ENCODE data around the gene LHPP.

LHPP gene

GRCh38 chr10:124532106-124532641 is 70.6 kb downstream of the LHPP start:
- peak; percentile 2 for TF ChIP-seq CTCF (IDR thresholded peaks at IDR 0.05; ENCODE audit: insufficient read depth, missing control alignments)
- DNase-seq (ENCODE audit: insufficient read length, low spot score): no peak
- no peak for FAIRE-seq

DNA sequence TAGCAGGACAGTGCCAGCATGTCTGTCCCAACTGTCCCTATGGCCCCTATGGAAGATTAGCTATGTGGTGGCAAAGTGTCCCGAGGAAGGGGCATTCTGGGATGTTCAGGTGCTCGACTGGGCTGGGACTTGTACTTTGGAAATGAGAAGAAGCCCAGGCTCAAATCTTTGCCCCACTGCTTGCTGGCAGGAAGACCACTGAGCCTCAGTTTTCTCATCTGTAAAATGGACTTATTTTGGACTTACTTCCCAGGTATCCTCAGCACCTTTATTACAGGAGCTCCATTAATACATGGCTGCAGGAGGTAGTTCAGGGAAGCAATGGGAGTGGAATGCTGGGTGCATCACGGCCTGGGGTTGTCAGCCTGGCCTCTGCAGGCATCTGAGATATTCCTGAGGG is 71.2 kb downstream of the LHPP start:
- no peak for FAIRE-seq
- no peak for TF ChIP-seq CTCF (IDR thresholded peaks at IDR 0.05; ENCODE audit: insufficient read depth, missing control alignments)
- no peak for DNase-seq (ENCODE audit: insufficient read length, low spot score)

GRCh38 chr10:124533266-124533665 is 71.6 kb downstream of the LHPP start:
- FAIRE-seq (no peak), DNase-seq (ENCODE audit: insufficient read length, low spot score) (no peak)
- TF ChIP-seq CTCF (IDR thresholded peaks at IDR 0.05; ENCODE audit: insufficient read depth, missing control alignments): no peak

DNA sequence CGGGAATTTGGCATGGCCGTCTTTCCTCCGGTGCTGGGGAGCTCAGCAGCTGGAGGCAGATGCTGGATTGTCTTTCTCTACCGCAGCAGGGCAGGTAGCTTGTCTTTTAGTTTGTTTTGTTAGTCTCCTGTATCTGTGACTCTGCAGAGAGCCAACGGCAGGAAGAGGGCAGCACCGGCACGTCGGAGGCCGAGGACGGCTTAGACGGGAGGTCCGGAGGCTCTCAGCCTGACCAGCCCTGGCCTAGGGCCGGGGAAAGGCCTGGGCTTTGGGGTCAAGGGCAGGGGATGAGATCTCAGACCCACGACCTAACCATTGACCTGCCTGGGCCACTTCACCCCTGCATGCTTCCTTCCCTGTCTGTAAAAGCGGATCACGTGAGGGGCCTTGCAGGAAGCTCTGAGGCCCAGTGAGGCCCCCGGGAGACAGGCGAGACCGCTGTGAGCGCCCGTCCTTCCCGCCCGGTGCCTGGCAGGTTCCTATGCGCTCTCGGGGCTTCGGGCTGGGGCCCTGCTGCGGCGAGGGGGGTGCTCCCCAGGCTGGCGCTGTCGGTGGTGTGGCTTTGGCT is 72.7 kb downstream of the LHPP start:
- FAIRE-seq (no peak), DNase-seq (ENCODE audit: insufficient read length, low spot score) (no peak)
- no peak for TF ChIP-seq CTCF (IDR thresholded peaks at IDR 0.05; ENCODE audit: insufficient read depth, missing control alignments)

- DNase-seq (ENCODE audit: insufficient read length, low spot score): no peak
- TF ChIP-seq CTCF (IDR thresholded peaks at IDR 0.05; ENCODE audit: insufficient read depth, missing control alignments): no peak
- no peak for FAIRE-seq
Measured at GRCh38 chr10:124534826-124535601, 73.4 kb downstream of the LHPP start.

DNA sequence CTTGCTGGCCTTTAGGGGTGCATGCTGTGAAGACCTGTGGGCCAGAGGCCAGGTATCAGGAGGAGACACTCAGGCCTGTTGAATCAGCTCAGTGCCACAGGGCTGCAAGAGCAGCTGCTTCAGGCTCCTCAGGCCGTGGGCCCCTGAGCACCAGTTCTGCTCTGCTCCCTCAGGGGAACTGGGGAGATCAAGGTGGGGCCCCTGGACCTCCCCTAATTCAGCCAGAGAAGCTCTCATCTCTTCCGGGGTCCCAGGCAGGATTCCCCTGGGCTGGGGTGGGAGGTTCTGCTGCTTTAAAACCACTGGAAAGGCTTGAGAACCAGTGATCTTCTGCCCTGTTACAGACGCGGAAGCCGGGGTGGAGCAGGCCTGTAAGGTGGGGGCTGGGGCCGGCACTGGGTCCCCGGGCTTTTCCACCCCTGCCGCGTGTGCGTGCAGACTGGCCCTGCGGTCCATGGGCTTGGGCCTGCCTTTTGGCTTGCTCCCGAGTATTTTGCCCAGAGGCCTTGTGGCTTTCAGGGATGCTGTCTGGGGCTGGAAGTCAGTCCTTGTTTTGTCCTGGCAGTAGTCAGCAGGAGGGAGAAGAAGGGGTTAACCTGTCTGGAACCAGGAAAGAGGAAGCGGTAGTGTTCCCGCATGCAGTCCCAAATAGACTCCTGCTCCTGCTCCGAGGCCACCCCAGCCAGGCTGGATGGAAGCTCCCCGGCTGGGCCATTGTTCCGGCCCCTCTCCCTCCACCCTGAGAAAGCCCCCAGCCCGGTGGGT is 74.3 kb downstream of the LHPP start:
- no peak for TF ChIP-seq CTCF (IDR thresholded peaks at IDR 0.05; ENCODE audit: insufficient read depth, missing control alignments)
- DNase-seq (ENCODE audit: insufficient read length, low spot score): no peak
- FAIRE-seq: no peak

All from D721Med (cell line).